Endothelial cell of umbilical vein (primary cell): ENCODE measurements around the gene ART3. TPM values are rescaled to one million over a fixed set of nuclear protein-coding genes. Genes with fewer than 3 reads are reported as not detected.

Source experiments
- BruUV-seq: library from RNA; stranded (reverse); fragments of 400-500 nt; replicated peaks from 2 replicates; lab custom pipeline; 2021; lab: Mats Ljungman, UMichigan
- CTCF ChIA-PET: fragments of 300-600, 350-600 bp; sonication (Branson Sonifier 250); formaldehyde crosslinking; loops from one replicate; lab custom pipeline; 2021; ENCODE audit warnings: antibody characterized with exemption, inconsistent platforms; lab: Charles Lee
- POLR2A ChIA-PET: fragments of 300-600, 350-600 bp; sonication (Branson Sonifier 250); formaldehyde crosslinking; loops from one replicate; lab custom pipeline; 2021; ENCODE audit warnings: antibody characterized with exemption, inconsistent platforms; lab: Charles Lee
- DNase-seq: peaks from one replicate; pipeline ENCODE4 v3.0.0-alpha.2; 2011; ENCODE audit warnings: low read depth, low spot score
- FAIRE-seq: peaks from 2 replicates; lab custom pipeline; 2011; peaks lifted over from hg19 to GRCh38; lab: Jason Lieb, UNC
- H2AFZ ChIP-seq: 2 replicates; pipeline ENCODE4 v1.6.0; 2012; ENCODE audit warnings: low read depth, low read length, control low read depth, inconsistent platforms
- H3K27ac ChIP-seq: 2 replicates; pipeline ENCODE4 v1.5.1; 2011; ENCODE audit warnings: low read depth, mild to moderate bottlenecking, control low read depth, low read length, moderate library complexity; ENCODE audit not compliant: insufficient read depth
- H3K27me3 ChIP-seq, 2 experiments: 2 replicates each; pipeline versions ENCODE4 v1.6.0 to v1.6.1; 2011; ENCODE audit warnings: low read length in 2 of 2, mixed read lengths in 1 of 2; ENCODE audit not compliant: control insufficient read depth in 2 of 2, insufficient read depth in 2 of 2
- H3K36me3 ChIP-seq, 2 experiments: 2 replicates in 1 of 2; 3 replicates in 1 of 2; pipeline ENCODE4 v1.5.1; 2011; ENCODE audit warnings: low read length in 2 of 2, mild to moderate bottlenecking in 1 of 2, moderate library complexity in 1 of 2; ENCODE audit not compliant: control insufficient read depth in 2 of 2, insufficient read depth in 2 of 2; ENCODE audit errors: extremely low read depth in 1 of 2
- H3K4me1 ChIP-seq: 3 replicates; pipeline ENCODE4 v1.5.1; 2011; ENCODE audit warnings: mild to moderate bottlenecking, low read length; ENCODE audit not compliant: control insufficient read depth, insufficient read depth; ENCODE audit errors: extremely low read depth
- H3K4me2 ChIP-seq: 2 replicates; pipeline ENCODE4 v1.6.1; 2011; ENCODE audit warnings: low read length, control low read depth, mixed read lengths; ENCODE audit not compliant: insufficient read depth
- H3K4me3 ChIP-seq, 3 experiments: fragments of 200-600 bp in 1 of 3; sonication (generic), shearing (Covaris generic) in 1 of 3; replicated peaks in 1 of 3; 2 replicates each; pipeline ENCODE4 v1.5.1; 2011 to 2016; ENCODE audit warnings: control low read depth in 3 of 3, low read length in 3 of 3, mild to moderate bottlenecking in 2 of 3, inconsistent platforms in 1 of 3, low read depth in 1 of 3, moderate library complexity in 1 of 3; ENCODE audit not compliant: insufficient read depth in 1 of 3
- H3K79me2 ChIP-seq: 2 replicates; pipeline ENCODE4 v1.6.0; 2012; ENCODE audit warnings: low read length, inconsistent platforms; ENCODE audit not compliant: control insufficient read depth, insufficient read depth
- H3K9ac ChIP-seq: replicated peaks from 2 replicates; pipeline ENCODE3; 2011; ENCODE audit warnings: low read length, control low read depth; ENCODE audit not compliant: insufficient read depth; ENCODE audit errors: extremely low read depth
- H3K9me1 ChIP-seq: replicated peaks from 3 replicates; pipeline ENCODE4 v1.6.0; 2011; ENCODE audit warnings: mild to moderate bottlenecking, low read length; ENCODE audit not compliant: control insufficient read depth, insufficient read depth; ENCODE audit errors: extremely low read depth
- H3K9me3 ChIP-seq: replicated peaks from 2 replicates; pipeline ENCODE4 v1.5.1; 2012; ENCODE audit warnings: low read length, inconsistent platforms; ENCODE audit not compliant: control insufficient read depth, insufficient read depth
- H4K20me1 ChIP-seq: replicated peaks from 2 replicates; pipeline ENCODE3; 2011; ENCODE audit warnings: mild to moderate bottlenecking, low read length; ENCODE audit not compliant: control insufficient read depth, insufficient read depth; ENCODE audit errors: extremely low read depth
- EZH2 ChIP-seq: IDR thresholded peaks from 2 replicates; pipeline ENCODE4 v1.6.1; 2012; ENCODE audit warnings: borderline replicate concordance, low read depth, mild to moderate bottlenecking, moderate library complexity, low read length, inconsistent platforms; ENCODE audit not compliant: severe bottlenecking
- FOS ChIP-seq: IDR thresholded peaks from 2 replicates; pipeline ENCODE4 v1.6.1; 2011; ENCODE audit warnings: mild to moderate bottlenecking, low read length, moderate library complexity, borderline replicate concordance; ENCODE audit not compliant: insufficient read depth
- GATA2 ChIP-seq: IDR thresholded peaks from 2 replicates; pipeline ENCODE4 v1.7.0; 2011; ENCODE audit warnings: low read depth, mild to moderate bottlenecking, moderate library complexity, mixed read lengths, low read length; ENCODE audit not compliant: insufficient read length, insufficient read depth
- JUN ChIP-seq: IDR thresholded peaks from 2 replicates; pipeline ENCODE4 v1.6.1; 2011; ENCODE audit warnings: borderline replicate concordance, low read depth; ENCODE audit not compliant: insufficient read length, insufficient read depth
- MYC ChIP-seq: IDR thresholded peaks from one replicate; pipeline ENCODE4 v1.6.1; 2011; ENCODE audit warnings: mild to moderate bottlenecking, low read depth, low read length
- POLR2A ChIP-seq: IDR thresholded peaks from 2 replicates; pipeline ENCODE4 v1.6.1; 2012; ENCODE audit warnings: low read depth, mild to moderate bottlenecking, control low read depth, low read length
- POLR2AphosphoS5 ChIP-seq: IDR thresholded peaks from 2 replicates; pipeline ENCODE4 v1.6.1; 2012; ENCODE audit warnings: low read depth, mild to moderate bottlenecking, control low read depth, low read length, moderate library complexity; ENCODE audit not compliant: insufficient read depth
- dilution Hi-C: fragments of 300-500 bp; cut with MboI; formaldehyde crosslinking; loops from one replicate; pipeline ENCODE4 v1.15.0; 2019; ENCODE audit warnings: low sequenced_read_pairs; ENCODE audit not compliant: extremely low pct_ligation_motif_present
- intact Hi-C: fragments of 100-400 bp; cut with micrococcal nuclease; formaldehyde crosslinking; loops from one replicate; pipeline ENCODE4 v1.10.0; 2022
- polyA plus RNA-seq, 4 experiments: library from polyadenylated mRNA; depleted of rRNA in 3 of 4; stranded (reverse) in 3 of 4; unstranded in 1 of 4; fragments of >200 nt; gene quantifications; 2 replicates each; pipeline versions ENCODE4 v1.2.1 to v1.2.3, GENCODE V29; 2011 to 2012; ENCODE audit warnings: missing spikeins in 1 of 4
- total RNA-seq: library from RNA; stranded (reverse); gene quantifications from 2 replicates; pipeline ENCODE4 v1.2.3, GENCODE V29; 2021
- TF ChIP-seq, protein P1 (sequence below): IDR thresholded peaks from 2 replicates; pipeline ENCODE4 v1.6.1; 2011; ENCODE audit not compliant: insufficient read depth, insufficient read length
- TF ChIP-seq, protein P2 (sequence below), 2 donors: IDR thresholded peaks; 1 replicate in 1 of 2; 2 replicates in 1 of 2; pipeline ENCODE4 v1.5.1; 2011; ENCODE audit warnings: low read length in 2 of 2, mild to moderate bottlenecking in 2 of 2, moderate library complexity in 2 of 2, control low read depth in 1 of 2, inconsistent platforms in 1 of 2, low read depth in 1 of 2; ENCODE audit not compliant: insufficient read depth in 1 of 2; ENCODE audit errors: extremely low read depth in 1 of 2

Gene ART3
- total and polyA plus RNA-seq, 2 donors (not counting 3 experiments of a cell fraction or from before 2014, with no cell fraction given), result not detected

DNA sequence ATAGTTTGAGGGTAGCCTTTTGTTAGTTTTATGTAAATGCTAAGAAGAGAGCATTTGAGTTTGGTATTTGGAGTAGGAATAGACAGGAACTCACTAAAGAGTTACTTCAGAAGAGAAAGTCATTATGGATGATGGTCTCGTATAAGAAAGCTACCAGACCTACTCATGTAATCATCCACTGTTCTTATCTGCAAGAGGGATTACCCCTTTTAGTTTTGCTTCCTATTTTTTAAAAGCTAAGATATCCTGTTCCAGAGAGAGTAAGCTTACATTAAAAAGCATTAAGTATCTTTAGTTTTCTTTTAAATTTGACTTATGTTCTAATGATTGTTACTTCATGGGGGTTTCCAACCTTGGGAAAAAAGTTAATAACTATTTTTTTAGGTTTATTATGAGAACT, 12.5 kb upstream of the ART3 start:
- ChIA-PET CTCF (interaction anchor here (1.0 to 5.1 kb wide), 4 partner anchors 8 to 66 kb away, joined by 3 to 54 read pairs (median 8); partner anchors contain the start of gene CXCL11), POLR2A (interaction anchor here (0.6 kb wide), 1 partner anchor 46 kb away, joined by 3 read pairs; no protein-coding TSS in a partner anchor)
- H3K4me3 ChIP-seq, result no peak overlapping the region
- TF ChIP-seq JUN (no peak), GATA2 (no peak), FOS (no peak), MYC (no peak), POLR2AphosphoS5 (no peak), POLR2A (no peak), EZH2 (no peak)
- TF ChIP-seq, protein P1, sequence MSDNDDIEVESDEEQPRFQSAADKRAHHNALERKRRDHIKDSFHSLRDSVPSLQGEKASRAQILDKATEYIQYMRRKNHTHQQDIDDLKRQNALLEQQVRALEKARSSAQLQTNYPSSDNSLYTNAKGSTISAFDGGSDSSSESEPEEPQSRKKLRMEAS, result no peak
- TF ChIP-seq, protein P2, sequence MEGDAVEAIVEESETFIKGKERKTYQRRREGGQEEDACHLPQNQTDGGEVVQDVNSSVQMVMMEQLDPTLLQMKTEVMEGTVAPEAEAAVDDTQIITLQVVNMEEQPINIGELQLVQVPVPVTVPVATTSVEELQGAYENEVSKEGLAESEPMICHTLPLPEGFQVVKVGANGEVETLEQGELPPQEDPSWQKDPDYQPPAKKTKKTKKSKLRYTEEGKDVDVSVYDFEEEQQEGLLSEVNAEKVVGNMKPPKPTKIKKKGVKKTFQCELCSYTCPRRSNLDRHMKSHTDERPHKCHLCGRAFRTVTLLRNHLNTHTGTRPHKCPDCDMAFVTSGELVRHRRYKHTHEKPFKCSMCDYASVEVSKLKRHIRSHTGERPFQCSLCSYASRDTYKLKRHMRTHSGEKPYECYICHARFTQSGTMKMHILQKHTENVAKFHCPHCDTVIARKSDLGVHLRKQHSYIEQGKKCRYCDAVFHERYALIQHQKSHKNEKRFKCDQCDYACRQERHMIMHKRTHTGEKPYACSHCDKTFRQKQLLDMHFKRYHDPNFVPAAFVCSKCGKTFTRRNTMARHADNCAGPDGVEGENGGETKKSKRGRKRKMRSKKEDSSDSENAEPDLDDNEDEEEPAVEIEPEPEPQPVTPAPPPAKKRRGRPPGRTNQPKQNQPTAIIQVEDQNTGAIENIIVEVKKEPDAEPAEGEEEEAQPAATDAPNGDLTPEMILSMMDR (IDR thresholded peaks at IDR 0.05; ENCODE audit: extremely low read depth in 1 of 2, insufficient read depth in 1 of 2, low read depth in 1 of 2, low read length in 2 of 2), result no peak
- dilution Hi-C loops, result no loop called here
- H3K27me3 ChIP-seq, result peaks cover 21 to 46% of the 10 kb centered on the region in 2 experiments
- no peak overlapping the region for H3K9ac ChIP-seq
- BruUV-seq, result no TSS peak
- H4K20me1 ChIP-seq, result no peaks in the 10 kb centered on the region
- H3K27ac ChIP-seq, result no peak overlapping the region
- intact Hi-C loops, result no loop called here
- no peak overlapping the region for H3K4me2 ChIP-seq
- FAIRE-seq (no peak), DNase-seq (no peak)
- H3K9me3 ChIP-seq, result no peaks in the 10 kb centered on the region
- no peak overlapping the region for H2AFZ ChIP-seq
- H3K79me2 ChIP-seq, result no peaks in the 10 kb centered on the region
- H3K4me1 ChIP-seq, result no peaks in the 10 kb centered on the region
- H3K36me3 ChIP-seq, result no peaks in the 10 kb centered on the region
- no peaks in the 10 kb centered on the region for H3K9me1 ChIP-seq
